Inflammatory macrophage treated with lipopolysaccharide for 1 hour (primary cell): Measurements from ENCODE around the gene TM9SF4.
A peak's percentile ranks its signal among the peaks of the same experiment; 100 is the strongest.

ENCODE experiments used
- DNase-seq, 2 donors: peaks; one replicate each; pipeline ENCODE4 v3.0.0-alpha.2; 2020 to 2022

TM9SF4 gene

GRCh38 chr20:32130965-32131364 is 21.5 kb downstream of the TM9SF4 start:
- DNase-seq, result no peak

- DNase-seq, result no peak
Observed at GRCh38 chr20:32132911-32133549, 23.5 kb downstream of the TM9SF4 start.

GRCh38 chr20:32134026-32134425 is 24.5 kb downstream of the TM9SF4 start:
- no peak for DNase-seq

- no peak for DNase-seq
Observed at GRCh38 chr20:32135983-32136515, 26.5 kb downstream of the TM9SF4 start.

GRCh38 chr20:32138921-32139320 is 29.4 kb downstream of the TM9SF4 start:
- no peak for DNase-seq

GRCh38 chr20:32139947-32140346 is 30.4 kb downstream of the TM9SF4 start:
- no peak for DNase-seq

GRCh38 chr20:32140603-32141002 is 31.1 kb downstream of the TM9SF4 start:
- no peak for DNase-seq

GRCh38 chr20:32141465-32141980 is 32.0 kb downstream of the TM9SF4 start:
- no peak for DNase-seq

GRCh38 chr20:32142088-32142487 is 32.6 kb downstream of the TM9SF4 start:
- no peak for DNase-seq

GRCh38 chr20:32142991-32143390 is 33.5 kb downstream of the TM9SF4 start:
- DNase-seq, result no peak

GRCh38 chr20:32144898-32145662 is 35.6 kb downstream of the TM9SF4 start:
- no peak for DNase-seq

- DNase-seq, result no peak
Observed at GRCh38 chr20:32149566-32150170, 40.2 kb downstream of the TM9SF4 start.

- no peak for DNase-seq
Observed at GRCh38 chr20:32150291-32150848, 40.9 kb downstream of the TM9SF4 start.

- no peak for DNase-seq
Observed at GRCh38 chr20:32152421-32153155, 43.1 kb downstream of the TM9SF4 start.

GRCh38 chr20:32153156-32153665 is 43.7 kb downstream of the TM9SF4 start:
- DNase-seq, result no peak

- DNase-seq, result no peak
Observed at GRCh38 chr20:32153771-32154170, 44.3 kb downstream of the TM9SF4 start.

- peak; percentile 97 to 100 for DNase-seq
Observed at GRCh38 chr20:32155017-32155981, 45.8 kb downstream of the TM9SF4 start.

- no peak for DNase-seq
Observed at GRCh38 chr20:32157611-32158010, 48.1 kb downstream of the TM9SF4 start.

- no peak for DNase-seq
Observed at GRCh38 chr20:32158351-32158750, 48.8 kb downstream of the TM9SF4 start.

- DNase-seq, result no peak
Observed at GRCh38 chr20:32158943-32159660, 49.6 kb downstream of the TM9SF4 start.
